ENCODE results near the gene VIPR2.

VIPR2 gene, protein sequence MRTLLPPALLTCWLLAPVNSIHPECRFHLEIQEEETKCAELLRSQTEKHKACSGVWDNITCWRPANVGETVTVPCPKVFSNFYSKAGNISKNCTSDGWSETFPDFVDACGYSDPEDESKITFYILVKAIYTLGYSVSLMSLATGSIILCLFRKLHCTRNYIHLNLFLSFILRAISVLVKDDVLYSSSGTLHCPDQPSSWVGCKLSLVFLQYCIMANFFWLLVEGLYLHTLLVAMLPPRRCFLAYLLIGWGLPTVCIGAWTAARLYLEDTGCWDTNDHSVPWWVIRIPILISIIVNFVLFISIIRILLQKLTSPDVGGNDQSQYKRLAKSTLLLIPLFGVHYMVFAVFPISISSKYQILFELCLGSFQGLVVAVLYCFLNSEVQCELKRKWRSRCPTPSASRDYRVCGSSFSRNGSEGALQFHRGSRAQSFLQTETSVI

DNA sequence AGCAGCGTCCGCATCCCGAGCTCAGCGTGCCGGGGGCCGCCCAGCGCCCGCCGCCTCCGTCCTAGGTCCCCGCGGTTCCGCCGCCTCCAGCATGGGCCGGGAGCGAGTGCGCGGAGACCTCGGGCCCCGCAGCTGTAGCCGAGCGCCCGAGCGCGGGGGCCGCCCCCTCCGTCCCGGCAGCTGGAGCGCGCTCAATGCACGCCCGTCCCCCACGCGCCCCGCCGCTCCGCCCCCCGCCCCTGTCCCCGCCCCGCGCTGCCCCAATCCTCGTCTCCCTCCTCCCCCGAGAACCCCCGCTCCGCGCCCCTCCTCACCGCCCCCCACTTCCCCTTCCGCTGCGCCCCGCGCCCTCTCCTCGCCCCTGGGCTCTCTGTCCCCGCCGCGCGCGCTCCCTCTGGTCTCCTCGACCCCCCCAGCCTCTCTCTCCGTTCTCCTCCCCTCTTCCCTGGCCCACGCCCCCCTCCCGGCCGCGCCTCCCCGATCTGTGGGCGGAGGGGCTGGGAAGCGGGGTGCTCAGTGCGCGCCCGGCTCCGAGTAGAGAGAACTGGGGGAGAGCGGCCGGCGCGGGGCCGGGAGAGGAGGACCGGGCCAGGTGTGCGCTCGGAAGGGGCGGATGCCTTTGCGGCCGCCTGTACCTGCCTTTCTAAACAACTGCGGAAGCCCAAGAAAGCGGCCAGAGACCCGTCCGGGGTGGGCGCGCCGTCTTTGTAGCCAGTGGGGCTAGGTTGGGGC lies at the start of gene VIPR2:
TSS of gene VIPR2 (minus strand) at position 110 of the 732 bp plus-strand sequence. CDS start at position 14, 96 bp downstream.
- DNase-seq (ENCODE audit: low read depth), result no peak
- TF ChIP-seq, protein P1, sequence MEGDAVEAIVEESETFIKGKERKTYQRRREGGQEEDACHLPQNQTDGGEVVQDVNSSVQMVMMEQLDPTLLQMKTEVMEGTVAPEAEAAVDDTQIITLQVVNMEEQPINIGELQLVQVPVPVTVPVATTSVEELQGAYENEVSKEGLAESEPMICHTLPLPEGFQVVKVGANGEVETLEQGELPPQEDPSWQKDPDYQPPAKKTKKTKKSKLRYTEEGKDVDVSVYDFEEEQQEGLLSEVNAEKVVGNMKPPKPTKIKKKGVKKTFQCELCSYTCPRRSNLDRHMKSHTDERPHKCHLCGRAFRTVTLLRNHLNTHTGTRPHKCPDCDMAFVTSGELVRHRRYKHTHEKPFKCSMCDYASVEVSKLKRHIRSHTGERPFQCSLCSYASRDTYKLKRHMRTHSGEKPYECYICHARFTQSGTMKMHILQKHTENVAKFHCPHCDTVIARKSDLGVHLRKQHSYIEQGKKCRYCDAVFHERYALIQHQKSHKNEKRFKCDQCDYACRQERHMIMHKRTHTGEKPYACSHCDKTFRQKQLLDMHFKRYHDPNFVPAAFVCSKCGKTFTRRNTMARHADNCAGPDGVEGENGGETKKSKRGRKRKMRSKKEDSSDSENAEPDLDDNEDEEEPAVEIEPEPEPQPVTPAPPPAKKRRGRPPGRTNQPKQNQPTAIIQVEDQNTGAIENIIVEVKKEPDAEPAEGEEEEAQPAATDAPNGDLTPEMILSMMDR (IDR thresholded peaks at IDR 0.05; ENCODE audit: low read depth, low read length, missing control alignments), result no peak
- peak within 1 kb of the TSS; percentile 12 for H3K4me3 ChIP-seq (ENCODE audit: low read depth, low read length)
- in situ Hi-C loops (cut with HindIII; ENCODE audit: low sequenced_read_pairs), result no loop called here

DNA sequence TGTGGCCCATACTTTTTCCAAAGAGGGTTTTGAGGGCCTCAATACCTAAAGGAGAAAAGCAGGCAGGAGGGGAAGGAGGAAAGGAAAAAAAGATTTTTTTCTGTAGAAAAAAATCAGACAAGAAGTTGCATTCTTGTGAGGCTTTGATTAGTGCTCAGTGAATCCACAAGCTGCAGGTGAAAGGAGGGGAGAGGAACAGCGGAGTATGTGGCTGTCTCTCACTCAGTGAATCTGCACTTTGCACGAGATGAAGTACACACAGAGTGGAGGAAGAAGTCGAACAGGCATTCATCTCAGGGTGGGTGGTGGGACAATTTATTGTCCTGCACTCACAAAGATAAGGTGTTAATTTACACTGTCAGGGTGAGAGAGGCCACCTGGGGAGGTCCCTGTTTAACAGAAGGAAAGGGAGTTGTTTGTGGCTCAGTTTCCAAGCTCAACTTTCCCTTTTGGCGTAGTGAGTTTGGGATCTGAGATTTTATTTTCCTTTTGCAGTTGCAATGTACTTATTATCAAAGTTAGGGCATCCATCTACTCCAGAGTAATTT lies 49.0 kb upstream of the VIPR2 start:
- DNase-seq (ENCODE audit: low read depth), result no peak
- H3K4me3 ChIP-seq (ENCODE audit: low read depth, low read length), result no peak overlapping the region
- TF ChIP-seq, protein P1 (IDR thresholded peaks at IDR 0.05; ENCODE audit: low read depth, low read length, missing control alignments), result no peak
- in situ Hi-C loops (cut with HindIII; ENCODE audit: low sequenced_read_pairs), result no loop called here

DNA sequence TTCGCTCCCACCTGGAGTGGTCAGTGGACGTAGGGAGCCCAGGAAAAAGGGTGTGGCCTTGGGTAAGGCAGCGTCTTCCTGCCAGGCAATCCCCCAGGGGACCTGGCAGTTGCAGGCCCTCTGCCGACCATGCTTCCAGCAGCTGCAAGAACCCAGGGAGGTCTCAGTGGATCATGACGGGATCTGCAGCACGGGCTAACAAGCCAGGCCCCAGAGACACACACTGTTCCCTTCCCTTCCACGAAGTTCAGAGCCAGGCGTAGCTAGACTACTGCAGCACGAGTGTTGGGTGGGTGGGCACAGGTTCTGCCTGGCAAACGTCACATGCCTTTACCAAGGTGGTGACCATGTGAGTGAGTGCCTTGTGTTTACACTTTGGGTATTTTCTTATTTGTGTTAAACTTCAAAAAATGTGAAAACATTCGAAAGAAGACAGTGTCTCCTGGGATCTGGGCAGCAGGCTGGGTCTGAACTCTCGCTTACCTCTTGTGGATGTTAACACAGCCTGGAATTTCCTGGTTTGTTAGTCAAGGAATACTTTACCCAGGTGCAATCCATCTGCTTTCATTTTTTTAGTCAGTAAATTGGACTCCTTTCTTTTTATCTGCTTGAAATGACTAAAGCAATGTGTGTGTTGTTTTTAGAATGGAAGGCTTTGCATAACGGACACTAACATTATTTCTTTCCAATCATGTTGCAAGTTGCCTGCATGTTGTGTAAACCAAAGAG lies 48.2 kb upstream of the VIPR2 start:
- DNase-seq (ENCODE audit: low read depth), result no peak
- TF ChIP-seq, protein P1 (IDR thresholded peaks at IDR 0.05; ENCODE audit: low read depth, low read length, missing control alignments), result no peak
- H3K4me3 ChIP-seq (ENCODE audit: low read depth, low read length), result no peak overlapping the region
- in situ Hi-C loops (cut with HindIII; ENCODE audit: low sequenced_read_pairs), result no loop called here

DNA sequence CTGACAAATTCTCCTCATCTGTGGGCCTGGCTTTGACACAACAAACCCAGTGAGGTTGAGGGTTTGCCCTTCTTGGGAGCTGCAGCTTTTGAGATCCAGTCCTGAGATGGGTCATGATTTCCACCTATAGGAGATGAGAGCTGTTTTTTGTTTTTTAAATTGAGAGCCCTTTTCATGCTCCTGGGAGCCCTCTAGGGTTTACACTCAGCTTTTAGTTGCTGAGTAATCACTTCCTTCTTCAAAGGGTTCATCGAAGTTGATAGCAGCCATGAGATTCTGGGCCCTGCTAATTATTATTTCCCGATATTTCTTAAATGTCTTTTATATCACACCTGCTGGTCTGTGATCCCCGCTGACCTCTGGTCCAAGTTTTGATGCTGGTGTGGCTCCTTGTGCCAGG lies 47.3 kb upstream of the VIPR2 start:
- in situ Hi-C loops (cut with HindIII; ENCODE audit: low sequenced_read_pairs), result no loop called here
- no peak overlapping the region for H3K4me3 ChIP-seq (ENCODE audit: low read depth, low read length)
- TF ChIP-seq, protein P1 (IDR thresholded peaks at IDR 0.05; ENCODE audit: low read depth, low read length, missing control alignments), result no peak
- no peak for DNase-seq (ENCODE audit: low read depth)

DNA sequence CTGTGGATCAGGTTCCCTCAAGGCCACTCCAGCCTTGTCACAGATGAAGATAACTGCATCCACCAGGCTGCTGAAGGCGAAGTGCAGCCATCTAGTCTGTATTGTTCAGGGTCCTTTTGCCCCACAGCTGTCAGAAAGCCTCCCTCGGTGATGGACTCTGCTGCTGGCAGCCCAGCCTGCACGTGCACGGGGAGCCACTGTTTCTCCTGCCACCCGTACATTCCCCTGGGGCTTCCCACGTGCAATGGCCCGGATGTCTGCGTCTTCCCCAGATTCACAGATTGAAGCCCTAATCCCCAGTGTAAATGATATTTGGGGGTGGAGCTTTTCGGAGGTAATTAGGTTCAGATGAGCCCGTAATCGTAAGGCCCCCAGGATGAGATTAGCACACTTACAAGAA lies 46.6 kb upstream of the VIPR2 start:
- no peak for DNase-seq (ENCODE audit: low read depth)
- in situ Hi-C loops (cut with HindIII; ENCODE audit: low sequenced_read_pairs), result no loop called here
- no peak overlapping the region for H3K4me3 ChIP-seq (ENCODE audit: low read depth, low read length)
- TF ChIP-seq, protein P1 (IDR thresholded peaks at IDR 0.05; ENCODE audit: low read depth, low read length, missing control alignments), result no peak

DNA sequence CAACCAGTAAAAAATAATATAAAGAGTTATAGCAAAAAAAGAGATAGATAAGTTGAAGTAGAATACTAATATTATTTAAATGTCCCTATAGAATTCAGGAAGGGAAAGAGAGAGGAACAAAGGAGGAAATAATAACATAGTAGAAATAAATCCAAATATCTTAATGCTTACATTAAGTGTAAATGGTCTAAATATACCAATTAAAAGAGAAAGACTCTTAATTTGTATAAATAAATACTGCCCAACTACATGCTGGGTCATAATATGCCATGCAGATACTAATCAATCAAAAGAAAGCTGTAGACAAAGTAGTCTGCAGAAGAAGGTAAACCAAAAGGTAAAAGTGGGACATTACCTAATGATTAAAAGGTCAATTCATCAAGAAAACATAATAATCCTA lies 43.3 kb upstream of the VIPR2 start:
- in situ Hi-C loops (cut with HindIII; ENCODE audit: low sequenced_read_pairs), result no loop called here
- DNase-seq (ENCODE audit: low read depth), result no peak
- TF ChIP-seq, protein P1 (IDR thresholded peaks at IDR 0.05; ENCODE audit: low read depth, low read length, missing control alignments), result no peak
- H3K4me3 ChIP-seq (ENCODE audit: low read depth, low read length), result no peak overlapping the region
